ENCODE measurements around the gene TAS2R38. TPM values are rescaled to one million over a fixed set of nuclear protein-coding genes. Genes with fewer than 3 reads are reported as not detected.

Gene TAS2R38
- total RNA-seq, 1 experiment from 2014 or later: not detected

- H4K20me1 ChIP-seq (ENCODE audit: insufficient read depth): no peaks in the 10 kb centered on the region
- intact Hi-C loops (cut with micrococcal nuclease): no loop called here
- BruUV-seq (replicated peaks): no TSS peak
- no peaks in the 10 kb centered on the region for H3K79me2 ChIP-seq (ENCODE audit: insufficient read depth, low read length)
- H3K4me3 ChIP-seq (replicated peaks in 1 of 2; ENCODE audit: low read depth in 1 of 2, low read length in 2 of 2): no peak within 1 kb of the TSS
- no peaks in the 10 kb centered on the region for H3K9me3 ChIP-seq (ENCODE audit: control insufficient read depth in 1 of 2, insufficient read depth in 1 of 2, low read depth in 1 of 2, low read length in 2 of 2)
- H3K36me3 ChIP-seq (ENCODE audit: control insufficient read depth in 1 of 2, insufficient read depth in 2 of 2, low read length in 2 of 2): no peaks in the 10 kb centered on the region
- no peaks in the 10 kb centered on the region for H3K9me2 ChIP-seq (ENCODE audit: insufficient read depth)
- no peak within 1 kb of the TSS for H3K9ac ChIP-seq (ENCODE audit: low read length)
- DNase-seq (ENCODE audit: low read depth, low spot score): no peak
- H3K27ac ChIP-seq (ENCODE audit: low read depth, low read length): no peak within 1 kb of the TSS
- H3K27me3 ChIP-seq (ENCODE audit: insufficient read depth, low read length): no peaks in the 10 kb centered on the region
- ChIA-PET CTCF (no interaction called here), POLR2A (no interaction called here), RAD21 (ENCODE audit: low non-redundant PET in 1 of 2, low total read pairs in 2 of 2, uncharacterized antibody in 2 of 2, unreplicated experiment in 2 of 2) (no interaction called here)
- ATAC-seq: no peak
- H2AFZ ChIP-seq (ENCODE audit: low read depth, low read length, poor library complexity, severe bottlenecking): no peak within 1 kb of the TSS
- H3K4me1 ChIP-seq (ENCODE audit: control insufficient read depth in 1 of 2, insufficient read depth in 2 of 2, low read length in 2 of 2): no peaks in the 10 kb centered on the region
- TF ChIP-seq EGR1 (IDR thresholded peaks at IDR 0.05; ENCODE audit: low read depth) (no peak), ZBTB33 (IDR thresholded peaks at IDR 0.05; ENCODE audit: extremely low read depth, insufficient replicate concordance, low read length) (no peak), EZH2 (IDR thresholded peaks at IDR 0.05) (no peak), CEBPB (IDR thresholded peaks at IDR 0.05; ENCODE audit: low read depth) (no peak), YY1 (IDR thresholded peaks at IDR 0.05; ENCODE audit: extremely low read depth, insufficient replicate concordance, low read depth, low read length) (no peak), CBX3 (IDR thresholded peaks at IDR 0.05; ENCODE audit: low read depth) (no peak), POLR2A (IDR thresholded peaks at IDR 0.05; ENCODE audit: borderline replicate concordance, extremely low read depth, insufficient read depth, insufficient read length) (no peak), RAD21 (IDR thresholded peaks at IDR 0.05; ENCODE audit: low read depth) (no peak), SRF (IDR thresholded peaks at IDR 0.05; ENCODE audit: low read depth) (no peak), SIN3A (IDR thresholded peaks at IDR 0.05; ENCODE audit: low read depth) (no peak)
- no peak within 1 kb of the TSS for H3K4me2 ChIP-seq (ENCODE audit: low read length)
Observed at GRCh38 chr7:141946796-141947195, 26.8 kb downstream of the TAS2R38 start, which contains the start of gene CLEC5A. Gene CLEC5A (minus strand): TSS chr7:141946974. CDS start chr7:141946292, 682 bp downstream.

GRCh38 chr7:141945356-141945755 lies 28.2 kb downstream of the TAS2R38 start:
- RAD21 ChIA-PET (ENCODE audit: low non-redundant PET in 1 of 2, low total read pairs in 2 of 2, uncharacterized antibody in 2 of 2, unreplicated experiment in 2 of 2): no interaction called here
- H3K9ac ChIP-seq (ENCODE audit: low read length): no peak overlapping the region
- BruUV-seq (replicated peaks): no TSS peak

More at GRCh38 chr7:141945356-141945755, 28.2 kb downstream of the TAS2R38 start:
- Histone ChIP-seq H3K36me3 (ENCODE audit: control insufficient read depth in 1 of 2, insufficient read depth in 2 of 2, low read length in 2 of 2) (no peaks in the 10 kb centered on the region), H3K79me2 (ENCODE audit: insufficient read depth, low read length) (no peaks in the 10 kb centered on the region), H3K4me3 (replicated peaks in 1 of 2; ENCODE audit: low read depth in 1 of 2, low read length in 2 of 2) (no peak overlapping the region), H3K4me1 (ENCODE audit: control insufficient read depth in 1 of 2, insufficient read depth in 2 of 2, low read length in 2 of 2) (no peaks in the 10 kb centered on the region), H3K27ac (ENCODE audit: low read depth, low read length) (no peak overlapping the region), H3K9me3 (ENCODE audit: control insufficient read depth in 1 of 2, insufficient read depth in 1 of 2, low read depth in 1 of 2, low read length in 2 of 2) (peaks cover 0 to 3% of the 10 kb centered on the region in 2 experiments; a peak in 1 of 4 replicates), H3K4me2 (ENCODE audit: low read length) (no peak overlapping the region), H3K9me2 (ENCODE audit: insufficient read depth) (no peaks in the 10 kb centered on the region), H2AFZ (ENCODE audit: low read depth, low read length, poor library complexity, severe bottlenecking) (no peak overlapping the region), H4K20me1 (ENCODE audit: insufficient read depth) (no peaks in the 10 kb centered on the region), H3K27me3 (ENCODE audit: insufficient read depth, low read length) (no peaks in the 10 kb centered on the region)
- intact Hi-C loops (cut with micrococcal nuclease): no loop called here
- ATAC-seq (no peak), DNase-seq (ENCODE audit: low read depth, low spot score) (no peak)
- ChIA-PET CTCF (no interaction called here), POLR2A (no interaction called here)
- TF ChIP-seq SRF (IDR thresholded peaks at IDR 0.05; ENCODE audit: low read depth) (no peak), SP1 (IDR thresholded peaks at IDR 0.05; ENCODE audit: low read depth) (no peak), CEBPB (IDR thresholded peaks at IDR 0.05; ENCODE audit: low read depth) (no peak), EZH2phosphoT487 (IDR thresholded peaks at IDR 0.05; ENCODE audit: borderline replicate concordance) (no peak), ATF3 (IDR thresholded peaks at IDR 0.05) (no peak), ZNF274 (IDR thresholded peaks at IDR 0.05; ENCODE audit: low read depth, low read length) (no peak), JUND (IDR thresholded peaks at IDR 0.05) (no peak)

Data from HCT116 (cell line).